ENCODE data around the gene TAX1BP3.

The TAX1BP3 gene

DNA sequence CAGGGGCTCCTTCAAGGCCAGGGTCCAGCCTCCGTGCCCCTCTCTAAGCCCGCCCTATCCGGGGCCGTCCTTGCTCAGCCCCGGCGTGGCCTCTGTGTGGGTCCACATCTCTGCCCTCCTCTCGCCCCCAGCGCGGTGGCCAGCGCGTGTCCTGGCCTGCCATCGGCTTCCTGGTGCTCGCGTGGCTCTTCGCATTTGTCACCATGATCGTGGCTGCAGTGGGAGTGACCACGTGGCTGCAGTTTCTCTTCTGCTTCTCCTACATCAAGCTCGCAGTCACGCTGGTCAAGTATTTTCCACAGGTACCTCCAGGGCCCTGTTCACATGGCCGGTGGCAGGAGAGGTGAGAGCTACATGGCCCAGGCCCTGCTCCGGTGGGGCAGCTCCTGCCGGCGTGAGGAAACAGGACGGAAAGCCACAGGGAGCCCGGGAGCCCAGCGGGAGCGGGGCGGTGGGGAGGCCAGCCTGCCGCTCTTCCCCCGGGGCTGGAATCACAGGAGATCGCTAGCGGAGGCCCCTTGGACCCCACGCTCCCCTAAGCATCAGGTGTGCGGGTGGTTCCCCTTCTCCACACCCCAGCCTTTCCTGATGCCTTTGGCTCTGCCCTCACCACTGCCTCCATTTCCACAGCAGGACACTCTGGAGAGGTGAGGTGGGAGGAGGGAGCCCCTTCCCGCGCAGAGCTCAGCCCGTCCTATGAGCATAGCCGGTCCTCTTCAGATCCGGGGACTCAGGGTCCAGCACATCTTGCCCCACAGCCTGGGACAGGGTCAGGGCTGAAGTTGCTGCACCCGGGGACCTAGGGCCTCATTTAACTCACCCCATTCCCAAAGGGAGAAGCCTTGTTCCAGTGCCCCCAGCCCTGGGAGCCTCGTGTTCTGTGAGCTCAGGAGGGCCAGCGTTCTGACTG lies 10.2 kb downstream of the TAX1BP3 start:
- DNase-seq = no peak

DNA sequence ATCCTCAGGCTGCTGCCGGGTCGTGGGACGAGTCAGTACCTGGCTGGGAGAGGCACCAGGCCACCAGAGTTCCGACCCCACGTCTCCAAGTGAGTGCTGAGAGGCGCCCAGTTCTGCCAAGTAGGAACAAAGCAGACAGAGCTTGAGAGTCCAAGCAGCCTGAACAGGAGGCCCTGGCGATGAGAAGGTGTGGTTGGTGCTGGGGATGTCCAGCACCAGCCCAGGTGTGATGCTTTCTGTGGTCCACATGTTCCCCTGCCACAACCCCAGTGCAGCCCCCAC lies 10.8 kb downstream of the TAX1BP3 start:
- DNase-seq = no peak

DNA sequence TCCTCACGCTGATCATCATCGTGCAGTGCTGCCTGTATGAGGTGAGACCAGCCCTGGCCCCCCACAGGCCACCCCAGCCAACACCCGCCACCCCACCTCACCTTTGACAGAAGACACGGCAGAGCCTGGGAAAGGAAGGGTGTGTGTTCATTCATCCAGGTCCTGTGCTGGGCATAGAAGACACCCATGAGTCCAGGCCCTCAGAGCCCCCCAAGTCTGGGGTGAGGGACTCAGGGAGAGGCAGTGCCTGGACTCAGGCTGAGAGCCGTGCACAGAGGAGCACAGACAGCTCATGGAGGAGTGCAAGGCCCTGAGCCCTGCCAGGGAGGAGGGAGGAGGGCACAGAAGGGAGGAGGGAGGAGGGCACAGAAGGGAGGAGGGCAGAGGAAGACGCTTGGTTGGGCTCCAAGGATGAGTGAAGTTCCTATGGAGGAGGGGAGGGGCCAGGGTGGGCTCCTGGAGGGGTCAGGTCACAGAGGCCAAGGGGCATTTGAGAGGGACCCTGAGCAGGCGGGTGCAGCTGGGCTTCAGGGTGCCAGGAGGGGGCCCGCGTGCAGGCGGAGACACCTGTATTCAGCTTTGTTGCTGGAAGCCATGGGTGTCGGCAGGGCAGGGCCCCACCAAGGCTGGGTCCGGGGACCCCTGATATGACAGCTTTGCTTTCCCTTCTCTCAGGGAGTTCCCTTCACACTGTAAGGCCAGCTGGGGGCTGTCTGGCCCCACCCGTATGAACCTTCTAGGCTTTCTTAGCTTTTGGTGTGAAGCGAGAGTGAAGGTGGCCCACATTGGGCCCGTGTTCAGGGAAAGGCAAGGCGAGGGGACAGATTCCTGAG lies 11.4 kb downstream of the TAX1BP3 start:
- no peak for DNase-seq

DNA sequence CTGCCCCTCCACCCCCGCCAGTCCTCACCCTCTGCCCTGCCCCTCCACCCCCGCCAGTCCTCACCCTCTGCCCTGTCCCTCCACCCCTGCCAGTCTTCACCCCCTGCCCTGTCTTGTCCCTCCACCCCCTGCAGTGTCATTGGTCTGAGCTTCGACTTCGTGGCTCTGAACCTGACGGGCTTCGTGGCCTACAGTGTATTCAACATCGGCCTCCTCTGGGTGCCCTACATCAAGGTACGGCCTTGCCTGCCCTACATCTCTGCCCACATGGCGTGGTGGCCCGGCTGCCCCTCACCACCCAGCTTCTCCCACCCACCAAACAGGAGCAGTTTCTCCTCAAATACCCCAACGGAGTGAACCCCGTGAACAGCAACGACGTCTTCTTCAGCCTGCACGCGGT lies 12.0 kb downstream of the TAX1BP3 start:
- DNase-seq = no peak

DNA sequence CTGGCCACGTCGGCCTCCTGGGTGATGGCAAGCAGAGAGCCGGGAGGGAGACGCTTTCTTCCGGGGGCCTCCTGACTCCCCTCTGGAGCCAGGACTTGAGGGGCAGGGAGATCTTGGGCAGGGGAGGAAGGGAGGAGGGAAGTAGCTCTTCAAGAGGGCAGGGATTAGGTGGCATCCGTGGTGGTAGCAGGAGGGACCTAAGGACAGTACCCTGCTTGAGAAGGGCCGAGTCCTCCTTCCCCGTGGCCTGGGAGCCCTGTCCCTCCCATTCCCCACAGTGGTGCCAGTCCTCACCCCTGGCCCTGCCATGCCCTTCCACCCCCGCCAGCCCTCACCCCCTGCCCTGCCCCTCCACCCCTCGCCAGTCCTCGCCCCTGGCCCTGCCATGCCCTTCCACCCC lies 12.6 kb downstream of the TAX1BP3 start:
- DNase-seq = no peak

DNA sequence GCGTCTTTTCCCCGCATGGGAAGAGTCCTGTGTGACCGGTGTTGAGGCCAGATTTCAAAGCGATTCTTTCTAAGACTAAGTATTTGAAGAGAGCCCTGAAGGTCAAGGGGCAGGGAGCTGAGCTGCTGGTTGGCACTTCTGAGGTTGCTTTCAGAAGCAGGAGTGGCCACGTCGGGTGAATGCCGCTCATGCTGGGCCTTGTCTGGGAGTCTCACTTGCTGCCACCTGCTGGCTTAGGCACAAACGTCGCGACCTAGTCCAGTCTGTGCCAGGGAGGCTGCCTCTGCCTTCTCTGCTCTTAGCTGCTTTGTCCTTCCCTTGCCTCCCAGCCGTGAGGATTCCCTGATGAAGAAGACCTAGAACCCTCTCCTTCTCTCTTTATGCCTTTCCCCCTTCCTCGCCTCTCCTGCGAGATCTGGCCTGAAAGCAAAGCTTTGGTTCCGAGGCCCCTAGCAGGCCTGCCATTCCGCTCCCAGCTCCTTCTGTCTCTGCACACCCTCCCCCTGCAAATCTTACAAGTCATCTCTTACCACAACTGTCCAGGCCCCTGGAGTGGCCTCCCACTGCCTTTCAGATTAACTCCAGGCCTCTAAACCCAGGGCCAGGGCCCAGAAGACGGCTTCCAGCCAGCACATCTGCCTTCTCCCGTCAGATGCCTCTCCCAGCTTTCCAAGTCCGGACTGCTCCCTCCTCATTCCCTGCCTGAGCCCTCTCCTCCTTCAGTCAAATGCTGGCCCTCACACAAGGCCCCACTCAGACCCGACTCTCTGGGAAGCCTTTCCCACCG lies 20.4 kb downstream of the TAX1BP3 start:
- DNase-seq = peak; percentile 69

DNA sequence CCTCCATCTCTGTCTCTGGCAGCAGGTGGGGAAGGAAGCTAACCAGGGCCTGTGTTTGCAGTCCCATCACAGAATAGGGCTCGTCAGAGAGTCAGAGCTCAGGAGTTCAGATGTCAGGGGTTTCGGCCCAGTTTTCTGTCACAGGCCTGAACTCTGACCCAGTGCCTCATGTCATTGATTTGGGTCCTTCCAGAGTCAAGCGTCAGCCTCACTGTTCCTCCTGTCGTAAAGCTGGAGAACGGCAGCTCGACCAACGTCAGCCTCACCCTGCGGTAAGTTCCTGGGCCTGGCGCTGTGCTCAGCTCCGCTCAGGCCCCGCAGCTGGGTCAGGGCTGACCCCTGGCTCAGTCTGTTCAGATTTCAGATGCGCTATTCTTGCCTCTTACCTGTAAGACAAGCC lies 21.1 kb downstream of the TAX1BP3 start:
- no peak for DNase-seq

DNA sequence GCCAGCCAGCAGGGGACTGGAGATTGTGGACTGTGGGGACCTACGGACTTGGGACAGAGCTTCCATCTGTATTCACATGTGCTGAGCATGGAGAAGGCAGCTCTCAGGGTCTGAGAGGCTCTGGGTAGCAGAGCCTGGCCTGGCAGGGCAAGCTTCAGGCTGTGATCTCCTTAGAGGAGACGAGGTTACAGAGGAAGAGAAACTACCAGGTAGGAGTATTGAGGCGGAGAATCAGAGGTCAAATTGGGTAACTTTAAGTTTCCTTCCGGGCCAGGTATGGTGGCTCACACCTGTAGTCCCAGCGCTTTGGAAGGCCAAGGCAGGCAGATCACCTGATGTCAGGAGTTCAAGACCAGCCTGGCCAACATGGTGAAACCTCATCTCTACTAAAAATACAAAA lies 23.1 kb downstream of the TAX1BP3 start:
- DNase-seq = no peak

DNA sequence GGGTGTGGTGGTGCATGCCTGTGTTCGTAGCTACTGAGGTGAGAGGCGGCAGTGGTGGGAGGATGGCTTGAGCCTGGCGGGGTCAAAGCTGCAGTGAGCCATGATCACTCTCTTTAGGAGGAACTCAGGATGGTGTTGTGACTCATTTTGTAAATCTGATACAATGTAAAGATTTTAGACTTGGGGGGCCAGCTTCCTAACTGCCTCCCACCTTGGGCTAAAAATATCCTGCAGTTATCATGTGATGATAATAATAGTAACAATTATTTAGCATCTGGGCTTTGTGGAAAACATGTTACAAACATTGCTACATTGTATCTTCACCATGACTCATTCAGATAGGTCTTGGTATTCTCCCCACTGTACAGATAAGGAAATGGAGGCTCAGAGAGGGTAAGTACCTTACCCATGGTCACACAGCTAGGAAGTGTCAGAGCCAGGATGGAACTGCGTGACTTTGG lies 24.5 kb downstream of the TAX1BP3 start:
- DNase-seq = peak; percentile 72

DNA sequence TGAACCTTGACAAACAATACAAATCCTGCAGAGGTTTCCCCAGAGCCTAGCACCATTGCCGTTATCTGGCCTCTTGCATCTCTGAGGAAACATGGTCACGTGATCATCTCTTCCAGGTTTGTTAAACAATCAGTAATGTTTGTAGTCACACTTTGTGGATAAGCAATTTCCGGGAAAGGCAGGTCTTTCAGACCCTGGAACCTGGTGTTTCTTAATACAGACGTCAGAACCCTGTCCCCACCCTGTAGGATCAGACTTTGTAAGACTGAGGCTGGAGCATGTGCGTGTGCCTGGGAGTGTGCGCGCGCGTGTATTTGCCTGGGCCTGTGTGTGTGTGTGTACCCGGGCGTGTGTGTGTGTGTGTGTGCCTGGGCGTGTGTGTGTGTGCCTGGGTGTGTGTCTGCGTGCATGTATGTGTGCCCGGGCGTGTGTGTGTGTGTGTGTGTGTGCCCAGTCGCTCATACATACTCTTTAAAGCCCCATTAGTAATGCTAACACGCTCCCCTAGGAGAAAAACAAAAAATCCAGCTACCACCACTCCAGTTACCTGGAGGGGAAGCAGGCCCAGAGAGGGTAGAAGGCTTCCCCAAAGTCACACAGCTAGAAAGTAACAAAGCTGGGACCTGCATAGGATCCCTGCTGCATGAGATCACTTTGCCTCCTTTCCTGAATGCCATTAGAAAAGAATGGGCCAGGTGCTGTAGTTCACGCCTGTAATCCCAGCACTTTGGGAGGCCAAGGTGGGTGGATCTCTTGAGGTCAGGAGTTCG lies 26.5 kb downstream of the TAX1BP3 start:
- no peak for DNase-seq

DNA sequence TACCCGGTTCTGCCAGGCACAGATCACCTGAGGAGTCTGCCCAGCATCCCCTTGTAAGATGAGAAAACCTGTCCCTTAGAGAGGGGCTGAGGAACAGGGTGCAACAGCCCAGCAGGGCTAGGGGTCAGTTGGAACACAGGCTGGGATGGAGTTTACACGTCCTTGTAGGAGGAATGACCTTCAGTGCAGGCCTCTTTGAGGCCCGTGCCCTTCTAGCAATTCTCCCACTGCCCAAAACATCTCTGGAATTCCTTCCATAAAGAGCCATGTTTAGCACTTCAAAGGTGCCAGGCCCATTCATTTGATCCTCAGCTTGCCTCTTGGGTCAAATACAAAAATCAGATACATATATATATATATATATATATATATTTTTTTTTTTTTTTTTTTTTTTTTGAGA lies 27.4 kb downstream of the TAX1BP3 start:
- no peak for DNase-seq

DNA sequence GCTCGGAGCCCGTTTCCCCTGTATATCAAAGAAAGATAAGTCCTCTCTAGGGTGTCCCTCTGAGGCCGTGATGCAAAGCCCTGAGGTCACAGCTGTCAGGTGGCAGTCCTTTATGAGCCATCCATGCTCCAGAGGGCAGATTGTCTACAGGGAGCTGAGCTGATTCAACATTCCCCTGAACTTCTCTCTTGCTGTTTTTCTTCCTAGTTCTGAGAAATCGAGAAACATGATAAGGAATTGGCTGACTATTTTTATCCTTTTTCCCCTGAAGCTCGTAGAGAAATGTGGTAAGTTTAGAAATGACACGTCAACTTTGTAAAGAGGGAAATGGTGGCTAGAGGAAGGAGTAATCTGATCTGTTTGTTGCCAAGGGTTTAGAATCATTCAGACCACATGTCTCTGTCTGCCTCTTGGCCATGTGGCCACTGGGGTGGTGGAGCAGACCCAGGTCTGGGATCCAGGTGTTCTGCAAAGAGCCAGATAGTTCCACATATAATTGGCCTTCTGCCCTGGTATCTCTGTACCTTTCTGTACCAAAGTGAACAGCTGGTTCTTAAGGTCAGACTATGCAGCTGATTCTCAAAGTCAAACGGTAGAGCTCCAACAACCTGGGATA lies 28.3 kb downstream of the TAX1BP3 start:
- DNase-seq = peak; percentile 72

DNA sequence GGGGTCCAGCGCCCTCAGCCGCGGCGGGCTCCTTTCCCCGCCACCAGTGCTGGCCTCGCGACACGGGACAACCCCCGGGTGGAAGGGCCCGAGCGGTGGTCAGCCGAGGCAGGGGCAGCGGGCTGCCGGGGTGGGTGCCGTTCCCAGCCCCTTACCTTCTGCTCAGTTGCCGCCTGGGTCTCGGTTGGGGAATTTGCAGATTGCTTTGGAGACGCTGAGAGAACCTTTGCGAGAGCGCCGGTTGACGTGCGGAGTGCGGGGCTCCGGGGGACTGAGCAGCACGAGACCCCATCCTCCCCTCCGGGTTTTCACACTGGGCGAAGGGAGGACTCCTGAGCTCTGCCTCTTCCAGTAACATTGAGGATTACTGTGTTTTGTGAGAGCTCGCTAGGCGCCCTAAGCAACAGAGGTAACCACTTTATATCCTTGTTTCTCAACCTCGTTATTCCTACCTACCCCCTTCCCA lies 31.4 kb downstream of the TAX1BP3 start:
- peak; percentile 43 for DNase-seq

DNA sequence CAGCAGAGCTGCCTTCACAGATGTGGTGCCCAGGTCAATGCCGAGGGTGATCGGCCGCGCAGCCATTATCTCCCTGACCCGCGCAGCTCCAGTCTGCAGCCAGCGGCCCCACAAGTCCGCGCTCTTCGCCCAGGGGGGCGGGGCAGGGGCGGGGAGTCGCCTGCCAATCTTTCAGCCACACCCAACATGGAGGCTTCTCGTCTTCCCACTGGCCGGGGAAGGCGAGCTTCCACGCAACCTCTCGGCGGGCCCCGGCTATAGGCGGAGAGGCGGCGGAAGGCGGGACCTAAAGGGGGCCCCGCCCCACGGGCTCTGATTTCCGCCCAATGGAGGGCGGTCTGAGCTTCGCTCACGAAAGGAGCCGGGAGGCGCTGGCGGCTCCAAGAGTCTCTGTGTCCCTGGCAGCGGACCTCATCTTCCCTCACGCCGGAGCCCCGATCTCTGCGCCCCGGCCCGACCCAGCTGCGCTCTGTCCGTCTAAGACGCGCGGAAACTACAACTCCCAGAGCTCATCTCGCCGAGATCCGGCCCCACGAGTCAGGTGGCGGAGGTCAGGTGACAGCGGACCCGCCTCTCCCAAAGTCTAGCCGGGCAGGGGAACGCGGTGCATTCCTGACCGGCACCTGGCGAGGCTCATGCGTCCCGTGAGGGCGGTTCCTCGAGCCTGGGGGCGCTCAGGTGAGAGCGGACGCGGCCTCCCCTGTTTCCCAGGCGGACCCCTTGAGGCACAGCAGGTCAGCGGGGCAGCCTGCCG lies 32.0 kb downstream of the TAX1BP3 start, which contains the start of the genes CTNS and SHPK:
TSS of gene CTNS (plus strand) at position 607 of the 754 bp plus-strand sequence. CDS start 3,447 bp downstream, outside the sequence.
TSS of gene SHPK (minus strand) at position 97 of the 754 bp plus-strand sequence. CDS start at position 66, 31 bp downstream.
- peak; percentile 96 for DNase-seq

DNA sequence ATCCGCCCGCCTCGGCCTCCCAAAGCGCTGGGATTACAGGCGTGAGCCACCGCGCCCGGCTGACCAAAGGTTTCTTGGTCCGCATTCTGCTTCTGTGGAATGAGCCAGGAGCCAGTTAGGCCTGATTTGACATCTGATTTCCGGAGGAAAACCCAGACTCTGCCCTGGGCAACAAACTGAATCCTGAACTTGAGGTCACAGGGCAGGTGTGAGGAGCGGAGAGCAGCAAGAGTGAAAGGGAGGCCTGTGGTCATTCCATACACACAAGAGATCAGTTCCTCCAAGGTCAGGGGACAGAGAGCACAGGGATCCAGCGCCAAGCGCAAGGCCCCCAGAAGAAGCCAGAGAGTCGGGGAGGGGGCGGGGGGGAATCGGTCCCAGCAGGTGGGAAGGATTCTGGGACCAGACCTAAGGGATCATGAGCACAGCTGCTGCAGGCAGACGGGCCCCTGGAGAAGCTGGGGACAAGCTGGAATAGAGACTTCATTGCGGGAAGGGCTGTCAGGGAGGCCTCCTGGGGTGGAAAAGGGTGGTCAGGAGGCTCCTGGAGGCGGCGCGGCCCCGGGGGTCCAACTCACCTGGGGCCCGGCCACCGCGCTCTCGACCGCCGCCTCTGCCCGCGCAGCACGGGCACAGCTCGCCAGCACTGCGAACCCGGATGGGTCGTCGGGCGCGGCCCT lies 32.8 kb downstream of the TAX1BP3 start:
- no peak for DNase-seq

DNA sequence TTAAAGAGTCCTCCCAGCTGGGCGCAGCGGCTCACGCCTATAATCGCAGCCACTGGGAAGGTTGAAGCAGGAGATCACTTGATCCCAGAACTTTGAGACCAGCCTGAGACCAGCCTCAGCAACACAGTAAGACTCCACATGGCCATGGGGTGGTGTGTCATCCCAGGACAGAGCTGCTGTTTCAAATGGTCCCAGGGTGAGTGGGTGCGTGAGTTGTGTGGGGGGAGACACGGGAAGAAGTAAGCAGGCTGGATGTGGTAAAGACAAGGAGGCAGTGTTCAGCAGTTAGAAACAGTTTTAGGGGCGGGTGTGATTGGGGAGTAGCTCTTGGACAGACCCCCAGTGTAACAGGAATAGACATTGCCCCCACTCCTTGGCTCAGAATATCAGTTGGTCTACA lies 36.1 kb downstream of the TAX1BP3 start:
- no peak for DNase-seq

DNA sequence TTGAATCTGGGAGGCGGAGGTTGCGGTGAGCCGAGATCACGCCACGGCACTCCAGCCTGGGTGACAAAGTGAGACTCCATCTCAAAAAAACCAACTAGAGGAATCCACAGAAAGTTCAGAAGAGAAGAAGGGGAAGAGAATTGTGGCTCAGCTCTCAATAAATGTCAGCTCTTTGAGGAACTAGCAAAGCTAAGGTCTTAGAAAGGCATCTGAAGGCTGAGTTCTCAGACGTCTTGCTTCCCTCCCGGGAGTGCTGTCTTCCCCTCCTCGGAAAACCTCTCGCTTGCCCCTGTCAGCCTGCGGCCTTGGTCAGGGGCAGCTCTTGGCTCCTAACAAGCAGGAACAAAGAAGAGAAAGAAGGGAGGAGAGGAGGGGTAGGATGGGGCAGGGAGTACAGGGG lies 37.6 kb downstream of the TAX1BP3 start:
- DNase-seq = no peak

DNA sequence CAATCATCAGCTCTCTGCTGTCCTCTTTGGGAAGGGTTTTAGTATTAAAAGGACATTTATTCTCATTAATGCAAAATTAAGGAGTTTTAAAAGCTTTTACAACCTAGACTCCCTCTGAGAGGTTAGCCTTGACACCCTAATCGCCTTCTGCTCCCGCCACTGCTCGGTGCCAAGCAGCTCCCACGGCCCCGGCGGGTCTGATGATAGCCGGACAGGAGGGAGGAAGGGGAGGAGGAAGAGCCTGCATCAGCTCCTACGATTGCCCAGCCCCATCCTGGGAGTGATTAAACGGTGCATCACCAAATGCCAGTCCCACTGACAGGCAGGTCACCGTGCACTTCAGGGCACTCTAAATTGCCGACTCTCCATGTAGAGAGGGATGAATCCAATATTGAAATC lies 40.6 kb downstream of the TAX1BP3 start:
- no peak for DNase-seq

DNA sequence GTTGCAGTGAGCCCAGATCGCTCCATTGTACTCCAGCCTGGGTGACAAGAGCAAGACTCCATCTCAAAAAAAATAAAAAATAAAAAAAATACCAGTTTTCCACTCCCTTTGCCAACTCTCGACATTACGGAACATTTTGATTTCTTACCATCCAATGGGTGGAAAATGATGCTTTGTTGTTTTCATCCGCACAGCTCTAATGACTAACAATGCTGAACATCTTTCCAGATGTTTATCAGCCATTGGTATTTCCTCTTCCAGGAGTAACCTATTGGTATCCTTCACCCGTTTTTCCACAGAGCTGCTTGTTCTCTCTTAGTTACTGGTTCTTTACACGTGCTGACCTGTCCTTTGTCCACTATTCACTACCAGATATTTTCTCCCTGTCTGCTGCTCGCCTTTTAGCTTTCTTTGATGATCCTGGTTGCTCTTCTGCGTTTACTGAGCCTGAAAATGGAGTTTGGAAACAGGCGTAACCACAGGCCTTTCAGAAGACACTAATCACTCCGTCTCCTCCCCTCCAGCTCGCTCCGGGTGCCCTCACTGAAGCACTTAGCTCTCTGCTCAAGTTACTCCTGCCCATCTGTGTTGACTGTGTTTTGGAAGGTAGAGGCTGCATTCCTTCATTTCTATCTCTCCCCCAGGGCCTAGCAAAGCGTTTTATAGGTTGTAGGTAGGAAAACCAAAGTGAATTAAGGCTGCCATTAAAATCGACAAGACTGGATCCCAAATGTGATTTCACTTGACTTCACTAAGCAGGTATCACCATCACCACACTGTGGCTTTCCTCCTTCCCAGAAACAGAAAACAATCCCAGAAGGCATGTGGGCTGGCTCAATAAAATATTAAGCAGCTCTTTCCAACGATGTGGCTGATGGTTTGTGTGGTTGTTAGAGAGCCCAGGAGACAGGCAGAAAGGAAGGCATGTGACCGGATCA lies 41.3 kb downstream of the TAX1BP3 start:
- DNase-seq = no peak
